Spleen (tissue), 7 donors: ENCODE measurements around the gene SLIT1.

Source experiments
- CTCF ChIP-seq, 11 experiments: fragments of 200-600 bp in 7 of 11; fragments of 450-650 bp in 4 of 11; sonication (generic) in 4 of 11; IDR thresholded peaks in 8 of 11; conservative IDR thresholded peaks in 3 of 11; 1 replicate in 7 of 11; 2 replicates in 4 of 11; pipeline versions ENCODE4 v1.4.0 to v1.8.0; 2016 to 2021; ENCODE audit warnings: antibody characterized with exemption in 11 of 11, inconsistent platforms in 4 of 11, mild to moderate bottlenecking in 1 of 11
- POLR2A ChIP-seq, 3 donors: fragments of 450-650 bp; IDR thresholded peaks; one replicate each; pipeline ENCODE4 v1.5.1; 2017; ENCODE audit warnings: antibody characterized with exemption in 3 of 3, mild to moderate bottlenecking in 1 of 3
- POLR2AphosphoS5 ChIP-seq, 3 donors: sonication (generic); formaldehyde crosslinking; IDR thresholded peaks; one replicate each; pipeline ENCODE4 v1.5.1; 2017; ENCODE audit warnings: antibody characterized with exemption in 3 of 3
- donor health status: DM: no; HTN: no; CAD: no; lungs with moderate emphysema.
- donor health status: DM: no; HTN: no; CAD: no.
- donor health status: DM: no; HTN: no; CAD: no.

GRCh38 chr10:97016728-97017473, 168.9 kb downstream of the SLIT1 start:
- no peak for TF ChIP-seq CTCF (IDR thresholded peaks at IDR 0.05 in 8 of 11, conservative IDR thresholded peaks at IDR 0.05 in 3 of 11)
- TF ChIP-seq POLR2AphosphoS5 (IDR thresholded peaks at IDR 0.05): no peak
- TF ChIP-seq POLR2A (IDR thresholded peaks at IDR 0.05): no peak
